KMS-11 (cell line): ENCODE measurements around the gene SPART.

Source experiments
- H2AFZ ChIP-seq: fragments of 200-600 bp; sonication (generic); 2 replicates; pipeline ENCODE4 v1.6.1; 2016; ENCODE audit warnings: antibody characterized with exemption, mixed run types, low read depth
- H3K27ac ChIP-seq: fragments of 200-600 bp; sonication (generic); 2 replicates; pipeline ENCODE4 v1.6.1; 2016; ENCODE audit warnings: mild to moderate bottlenecking, mixed run types
- H3K27me3 ChIP-seq: fragments of 200-600 bp; sonication (generic); 2 replicates; pipeline ENCODE4 v1.6.1; 2017; ENCODE audit warnings: mild to moderate bottlenecking, low read depth, mixed run types, moderate library complexity; ENCODE audit not compliant: insufficient read depth
- H3K36me3 ChIP-seq: fragments of 200-600 bp; sonication (generic); 2 replicates; pipeline ENCODE4 v1.6.1; 2017; ENCODE audit warnings: mild to moderate bottlenecking, mixed run types; ENCODE audit not compliant: insufficient read depth
- H3K4me1 ChIP-seq: fragments of 200-600 bp; sonication (generic); 2 replicates; pipeline ENCODE4 v1.6.1; 2016; ENCODE audit warnings: mild to moderate bottlenecking, low read depth, mixed run types; ENCODE audit not compliant: poor library complexity, severe bottlenecking
- H3K4me2 ChIP-seq: fragments of 200-600 bp; sonication (generic); 2 replicates; pipeline ENCODE4 v1.7.0; 2016; ENCODE audit warnings: mild to moderate bottlenecking, mixed run types
- H3K4me3 ChIP-seq: fragments of 200-600 bp; sonication (generic); IDR thresholded peaks from 2 replicates; pipeline ENCODE4 v1.6.1; 2017; ENCODE audit warnings: low read depth, low read length, mixed read lengths; ENCODE audit not compliant: insufficient read depth
- H3K79me2 ChIP-seq: fragments of 200-600 bp; sonication (generic); 2 replicates; pipeline ENCODE4 v1.6.1; 2016; ENCODE audit warnings: low read depth, mixed run types; ENCODE audit not compliant: insufficient read depth
- H3K9ac ChIP-seq: fragments of 200-600 bp; sonication (generic); 2 replicates; pipeline ENCODE4 v1.6.1; 2016; ENCODE audit warnings: mild to moderate bottlenecking, mixed run types
- H4K20me1 ChIP-seq: fragments of 200-600 bp; sonication (generic); 2 replicates; pipeline ENCODE4 v1.6.1; 2016; ENCODE audit warnings: mild to moderate bottlenecking, mixed run types; ENCODE audit not compliant: insufficient read depth
- TF ChIP-seq, protein P1 (sequence below): fragments of 200-600 bp; sonication (generic); conservative IDR thresholded peaks from 2 replicates; pipeline ENCODE4 v1.6.1; 2017; ENCODE audit warnings: low read depth, mild to moderate bottlenecking, antibody characterized with exemption, low read length, moderate library complexity, mixed read lengths

SPART gene

DNA sequence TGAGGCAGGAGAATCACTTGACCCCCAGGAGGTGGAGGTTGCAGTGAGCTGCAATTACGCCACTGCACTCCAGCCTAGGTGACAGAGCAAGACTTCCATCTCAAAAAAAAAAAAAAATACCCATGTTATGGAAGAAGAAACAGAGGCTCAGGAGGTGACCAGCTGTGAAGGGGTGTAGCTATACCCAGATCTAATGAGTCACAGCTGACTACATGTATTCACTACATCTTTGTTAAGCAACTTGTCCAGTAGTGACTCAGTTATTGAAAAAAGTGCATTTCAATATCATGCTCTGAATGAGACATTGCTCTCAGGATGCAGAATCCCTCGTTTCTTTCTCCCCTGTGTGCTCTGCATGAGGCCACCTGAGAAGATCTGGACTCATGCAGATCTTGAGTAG lies 16.1 kb upstream of the SPART start:
- H3K36me3 ChIP-seq = no peaks in the 10 kb centered on the region
- TF ChIP-seq, protein P1, sequence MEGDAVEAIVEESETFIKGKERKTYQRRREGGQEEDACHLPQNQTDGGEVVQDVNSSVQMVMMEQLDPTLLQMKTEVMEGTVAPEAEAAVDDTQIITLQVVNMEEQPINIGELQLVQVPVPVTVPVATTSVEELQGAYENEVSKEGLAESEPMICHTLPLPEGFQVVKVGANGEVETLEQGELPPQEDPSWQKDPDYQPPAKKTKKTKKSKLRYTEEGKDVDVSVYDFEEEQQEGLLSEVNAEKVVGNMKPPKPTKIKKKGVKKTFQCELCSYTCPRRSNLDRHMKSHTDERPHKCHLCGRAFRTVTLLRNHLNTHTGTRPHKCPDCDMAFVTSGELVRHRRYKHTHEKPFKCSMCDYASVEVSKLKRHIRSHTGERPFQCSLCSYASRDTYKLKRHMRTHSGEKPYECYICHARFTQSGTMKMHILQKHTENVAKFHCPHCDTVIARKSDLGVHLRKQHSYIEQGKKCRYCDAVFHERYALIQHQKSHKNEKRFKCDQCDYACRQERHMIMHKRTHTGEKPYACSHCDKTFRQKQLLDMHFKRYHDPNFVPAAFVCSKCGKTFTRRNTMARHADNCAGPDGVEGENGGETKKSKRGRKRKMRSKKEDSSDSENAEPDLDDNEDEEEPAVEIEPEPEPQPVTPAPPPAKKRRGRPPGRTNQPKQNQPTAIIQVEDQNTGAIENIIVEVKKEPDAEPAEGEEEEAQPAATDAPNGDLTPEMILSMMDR = no peak
- no peaks in the 10 kb centered on the region for H3K27me3 ChIP-seq
- H4K20me1 ChIP-seq = no peaks in the 10 kb centered on the region
- no peak overlapping the region for H2AFZ ChIP-seq
- no peaks in the 10 kb centered on the region for H3K4me1 ChIP-seq
- no peak overlapping the region for H3K9ac ChIP-seq
- H3K4me2 ChIP-seq = no peak overlapping the region
- H3K27ac ChIP-seq = no peak overlapping the region
- H3K79me2 ChIP-seq = no peaks in the 10 kb centered on the region
- H3K4me3 ChIP-seq = no peak overlapping the region

- Histone ChIP-seq H3K9ac (no peak overlapping the region), H3K4me2 (no peak overlapping the region), H3K36me3 (no peaks in the 10 kb centered on the region), H2AFZ (no peak overlapping the region), H3K27ac (no peak overlapping the region), H4K20me1 (no peaks in the 10 kb centered on the region), H3K79me2 (no peaks in the 10 kb centered on the region), H3K4me3 (no peak overlapping the region), H3K4me1 (no peaks in the 10 kb centered on the region), H3K27me3 (no peaks in the 10 kb centered on the region)
- TF ChIP-seq, protein P1 = no peak
Observed at GRCh38 chr13:36360903-36361302, 14.7 kb upstream of the SPART start.

DNA sequence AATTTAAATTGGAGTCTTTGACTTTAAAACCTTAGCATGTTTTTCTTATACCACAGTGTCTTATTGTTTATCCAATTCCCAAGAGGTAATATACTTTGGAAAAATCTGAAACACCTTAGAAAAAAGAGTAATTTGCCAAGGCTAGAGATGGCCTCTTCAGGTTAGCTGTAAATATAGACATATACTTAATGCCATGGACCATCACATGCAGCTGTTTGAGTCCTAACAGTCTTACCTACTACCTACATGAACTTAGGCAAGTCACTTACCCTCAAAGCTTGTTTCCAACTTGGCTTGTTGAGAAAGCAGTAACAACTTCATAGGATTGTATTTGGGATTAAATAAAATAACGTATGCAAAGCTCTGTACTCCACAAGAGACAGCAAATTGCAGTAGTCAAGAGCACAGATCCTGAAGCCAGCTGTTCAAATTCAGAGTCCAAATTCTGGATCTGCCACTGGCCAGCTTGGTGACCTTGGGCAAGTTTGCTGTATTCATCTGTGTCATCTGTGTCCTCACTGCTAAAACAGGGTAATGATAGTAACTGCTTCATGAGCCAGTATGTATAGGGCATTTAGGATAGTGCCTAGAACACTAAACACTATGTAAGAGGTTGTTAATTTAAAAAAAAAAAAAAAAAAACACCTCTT lies 13.2 kb upstream of the SPART start:
- Histone ChIP-seq H4K20me1 (no peaks in the 10 kb centered on the region), H3K79me2 (no peaks in the 10 kb centered on the region), H2AFZ (no peak overlapping the region)

DNA sequence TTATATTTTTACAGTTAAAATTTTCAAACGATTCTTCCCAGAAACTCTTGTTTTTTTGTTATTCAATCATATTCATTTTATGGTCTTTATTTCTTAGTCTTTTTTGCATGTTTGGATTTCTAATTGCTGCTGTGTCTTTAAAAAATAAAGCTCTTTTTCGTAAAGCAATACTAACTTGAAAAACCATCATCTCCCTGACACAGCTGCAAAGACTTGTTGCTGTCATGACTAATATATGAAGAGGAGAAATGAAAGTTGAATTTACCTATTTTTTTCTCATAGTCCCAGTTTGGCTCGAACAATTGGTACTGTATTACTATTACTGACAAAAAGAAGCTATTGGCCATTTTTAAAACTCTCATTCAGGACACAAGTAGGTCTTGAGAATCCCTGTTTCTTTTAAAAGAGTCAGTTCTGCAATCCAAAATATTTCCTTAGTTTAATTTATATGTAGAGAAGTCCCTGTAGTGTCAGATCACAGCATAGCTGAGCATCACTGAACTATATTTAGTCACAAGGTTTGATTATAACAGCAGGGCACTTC lies 12.1 kb upstream of the SPART start:
- Histone ChIP-seq H3K27me3 (no peaks in the 10 kb centered on the region), H2AFZ (no peak overlapping the region), H4K20me1 (no peaks in the 10 kb centered on the region), H3K36me3 (no peaks in the 10 kb centered on the region), H3K4me1 (no peaks in the 10 kb centered on the region), H3K9ac (no peak overlapping the region), H3K79me2 (no peaks in the 10 kb centered on the region), H3K4me3 (no peak overlapping the region), H3K4me2 (no peak overlapping the region), H3K27ac (no peak overlapping the region)
- TF ChIP-seq, protein P1 = no peak

More for the DNA sequence above, 13.2 kb upstream of the SPART start:
- TF ChIP-seq, protein P1 = no peak
- Histone ChIP-seq H3K4me1 (no peaks in the 10 kb centered on the region), H3K36me3 (no peaks in the 10 kb centered on the region), H3K4me2 (no peak overlapping the region), H3K27me3 (no peaks in the 10 kb centered on the region), H3K4me3 (no peak overlapping the region), H3K9ac (no peak overlapping the region), H3K27ac (no peak overlapping the region)
